Kidney glomerular epithelial cell (primary cell): ENCODE results near the gene DENND6B.
A peak's percentile ranks its signal among the peaks of the same experiment; 100 is the strongest.

Source experiments
- DNase-seq: peaks from one replicate; lab custom pipeline; 2025; lab: John Stamatoyannopoulos, UW

Gene DENND6B

DNA sequence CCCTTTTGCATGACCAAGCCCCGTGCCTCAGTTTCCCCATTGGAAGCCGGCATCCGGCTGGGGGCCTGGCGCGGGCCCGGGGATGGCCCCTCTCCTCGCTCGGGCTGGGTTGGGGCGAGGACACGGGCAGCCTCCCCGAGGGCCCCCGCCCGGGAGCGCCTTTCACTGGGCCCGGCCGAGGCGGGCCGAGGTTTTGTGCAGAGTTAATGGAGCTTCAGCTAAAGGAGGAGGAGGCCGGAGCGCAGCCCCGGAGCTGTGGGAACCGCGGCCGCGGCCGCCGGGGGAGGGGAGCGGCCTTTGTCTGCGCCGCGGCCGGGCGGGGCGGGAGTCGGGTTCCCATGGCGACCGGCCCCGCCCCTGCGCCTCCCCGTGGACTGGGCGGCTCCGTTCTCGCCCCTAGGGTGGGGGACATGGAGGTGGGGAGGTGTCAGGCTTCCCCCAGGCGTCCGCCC lies 55.3 kb downstream of the DENND6B start:
- peak; percentile 53 for DNase-seq

DNA sequence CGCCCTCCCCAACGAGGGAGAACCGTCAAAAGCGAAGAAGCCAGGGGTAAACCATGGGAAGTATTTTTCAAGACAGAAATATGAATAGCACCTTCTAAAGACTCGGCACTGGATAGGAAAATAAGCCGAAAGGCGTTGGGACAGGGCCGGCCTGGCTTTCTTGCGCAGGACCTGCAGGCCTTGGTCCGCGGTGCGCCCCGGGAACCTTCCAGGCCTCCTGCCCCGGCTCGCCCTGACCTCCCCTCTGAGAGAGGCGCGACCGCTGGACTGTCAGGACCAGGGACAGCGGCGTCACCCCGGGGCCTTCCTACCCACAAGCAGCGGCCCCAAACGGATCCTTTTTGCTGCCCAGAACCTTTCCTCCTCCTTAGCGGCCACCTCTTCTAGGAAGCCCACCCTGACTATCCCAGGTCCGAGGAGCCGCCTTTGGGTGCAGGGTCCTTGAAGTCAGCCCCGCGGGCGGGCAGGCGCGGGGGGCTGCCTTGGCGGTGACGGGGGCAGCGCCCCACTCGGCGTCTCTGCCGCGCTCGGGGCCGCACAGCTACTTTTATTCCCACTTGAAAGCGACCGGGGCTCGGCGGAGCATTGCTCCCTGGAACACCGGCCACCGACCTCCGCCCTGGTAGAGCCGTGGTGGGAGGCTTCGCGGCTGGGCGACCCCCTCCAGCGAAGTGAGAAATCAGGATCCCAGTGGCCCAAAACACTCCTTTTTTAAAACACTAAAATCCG lies 56.0 kb downstream of the DENND6B start:
- DNase-seq = peak; percentile 54

DNA sequence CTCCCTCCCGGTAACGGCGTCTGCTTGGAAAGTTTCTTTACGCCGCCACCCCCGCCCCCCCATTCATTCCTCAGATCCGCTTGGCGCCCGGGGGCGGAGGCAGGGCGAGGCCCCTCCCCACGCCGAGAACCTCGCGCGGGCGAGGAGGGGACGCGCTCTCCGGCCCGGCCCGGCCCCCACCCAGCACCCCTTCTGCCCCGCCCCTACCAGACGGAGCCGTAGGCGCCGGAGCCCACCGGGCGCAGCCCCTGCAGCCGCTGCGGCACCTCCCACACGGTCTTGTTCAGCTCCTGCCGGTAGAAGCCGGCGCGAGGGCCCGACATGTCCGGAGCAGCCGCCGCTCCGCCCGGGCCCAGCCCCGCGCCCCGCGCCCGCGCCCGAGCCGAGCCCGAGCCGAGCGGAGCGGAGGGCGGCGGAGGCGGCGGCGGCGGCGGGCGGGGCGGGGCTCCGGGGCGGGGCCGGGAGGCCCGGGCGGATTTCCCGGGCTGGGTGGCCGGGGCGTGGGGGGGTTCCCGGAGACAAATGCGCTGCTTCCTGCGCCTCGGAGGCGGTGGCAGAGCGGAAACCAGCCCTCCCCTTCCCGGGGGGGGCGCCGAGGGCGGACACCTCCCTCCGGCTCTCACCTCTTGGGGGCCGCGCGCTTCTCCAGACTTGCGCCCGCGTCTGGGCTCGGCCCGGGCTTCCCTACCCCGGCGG lies 56.7 kb downstream of the DENND6B start, which contains the start of gene MAPK11:
Gene MAPK11, minus strand, starts transcription at position 411 of the 696 bp plus-strand sequence. Its CDS starts 88 bp downstream, at position 323.
- DNase-seq = peak; percentile 54

DNA sequence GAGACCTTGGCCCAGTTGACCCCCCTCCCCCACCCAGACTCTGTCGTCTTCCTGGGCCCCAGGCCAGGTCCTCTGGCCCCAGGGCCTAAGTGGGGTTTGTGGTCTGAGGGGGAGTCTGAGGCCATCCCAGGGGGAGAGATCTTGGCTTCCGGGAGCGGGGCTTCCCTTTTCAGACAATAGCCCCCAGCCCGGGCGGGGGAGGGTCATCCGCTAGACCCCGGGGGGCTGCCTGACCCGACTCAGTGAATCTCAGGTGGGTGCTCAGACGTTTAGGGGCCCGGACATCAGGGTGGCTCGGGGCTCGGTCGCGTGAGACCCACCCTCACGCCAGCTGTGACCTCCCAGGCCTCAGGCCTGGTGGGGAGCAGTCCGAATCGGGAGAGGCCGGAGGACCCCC lies 57.2 kb downstream of the DENND6B start:
- no peak for DNase-seq

- DNase-seq = no peak
Measured at GRCh38 chr22:50268655-50269113, 58.1 kb downstream of the DENND6B start.

GRCh38 chr22:50267591-50268390 lies 59.0 kb downstream of the DENND6B start:
- DNase-seq = no peak

DNA sequence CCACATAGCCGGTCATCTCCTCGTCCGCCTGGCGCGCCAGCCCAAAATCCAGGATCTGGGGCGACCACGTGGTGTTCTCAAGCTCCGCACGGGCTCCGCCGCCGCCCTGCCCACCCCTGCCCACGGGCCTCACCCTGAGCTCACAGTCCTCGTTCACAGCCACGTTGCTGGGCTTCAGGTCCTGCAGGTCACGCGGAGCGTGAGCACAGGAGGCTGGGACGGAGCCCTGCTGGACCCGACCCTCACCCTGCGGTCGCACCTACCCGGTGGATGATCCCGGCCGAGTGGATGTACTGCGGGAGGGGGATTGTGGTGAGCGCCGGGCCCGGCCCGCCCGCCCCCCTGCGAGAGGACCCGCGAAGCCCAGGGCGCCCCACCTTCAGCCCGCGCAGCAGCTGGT lies 59.8 kb downstream of the DENND6B start:
- no peak for DNase-seq

GRCh38 chr22:50264946-50265669 lies 61.7 kb downstream of the DENND6B start:
- DNase-seq = no peak

- no peak for DNase-seq
Measured at GRCh38 chr22:50264104-50264745, 62.6 kb downstream of the DENND6B start.

DNA sequence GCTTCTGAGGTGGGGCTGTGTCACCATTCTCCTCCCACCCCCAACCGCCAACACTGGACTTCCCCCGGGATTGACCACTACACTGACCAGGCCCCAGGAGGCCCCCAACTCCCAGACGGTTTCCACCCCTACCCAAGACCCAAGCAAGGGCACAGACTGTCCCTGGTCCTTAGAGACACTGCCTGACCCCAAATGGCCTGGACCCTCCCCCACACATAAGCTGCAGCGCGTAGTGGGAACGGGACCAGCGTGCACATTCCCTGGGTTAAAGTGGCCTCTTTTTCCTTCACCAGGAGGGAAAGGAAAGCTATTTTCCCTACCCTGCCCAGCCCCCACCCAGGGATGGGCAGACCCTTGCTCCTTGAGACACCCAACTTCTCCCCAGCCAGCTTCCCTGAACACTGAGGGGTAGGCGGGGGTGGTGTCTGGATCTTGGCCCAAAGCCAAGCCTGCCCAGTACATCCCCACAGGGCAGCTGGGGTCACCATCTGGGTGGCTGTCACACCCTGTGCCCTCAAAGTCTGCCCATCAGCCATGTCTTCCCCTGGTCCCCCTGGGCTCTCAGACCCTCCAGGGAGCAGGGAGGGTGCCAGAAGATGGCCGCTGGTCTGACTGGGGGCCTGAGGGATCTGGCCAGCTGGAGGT lies 63.7 kb downstream of the DENND6B start:
- DNase-seq = no peak

GRCh38 chr22:50262460-50262911 lies 64.3 kb downstream of the DENND6B start:
- DNase-seq = no peak

- DNase-seq = no peak
Measured at GRCh38 chr22:50261615-50262459, 65.0 kb downstream of the DENND6B start, which contains the start of gene MAPK12. TSS of gene MAPK12 (minus strand) at chr22:50261683. CDS start at chr22:50261509, 174 bp downstream.

- DNase-seq = no peak
Measured at GRCh38 chr22:50260801-50261614, 65.8 kb downstream of the DENND6B start.

- no peak for DNase-seq
Measured at GRCh38 chr22:50260434-50260800, 66.4 kb downstream of the DENND6B start.

GRCh38 chr22:50259302-50259701 lies 67.5 kb downstream of the DENND6B start:
- DNase-seq = no peak
